Midbrain (tissue), 1 donor: ENCODE data around the gene HAO2.

Source experiments
- DNase-seq: peaks from one replicate; lab custom pipeline; 2025; lab: John Stamatoyannopoulos, UW

HAO2 gene

DNA sequence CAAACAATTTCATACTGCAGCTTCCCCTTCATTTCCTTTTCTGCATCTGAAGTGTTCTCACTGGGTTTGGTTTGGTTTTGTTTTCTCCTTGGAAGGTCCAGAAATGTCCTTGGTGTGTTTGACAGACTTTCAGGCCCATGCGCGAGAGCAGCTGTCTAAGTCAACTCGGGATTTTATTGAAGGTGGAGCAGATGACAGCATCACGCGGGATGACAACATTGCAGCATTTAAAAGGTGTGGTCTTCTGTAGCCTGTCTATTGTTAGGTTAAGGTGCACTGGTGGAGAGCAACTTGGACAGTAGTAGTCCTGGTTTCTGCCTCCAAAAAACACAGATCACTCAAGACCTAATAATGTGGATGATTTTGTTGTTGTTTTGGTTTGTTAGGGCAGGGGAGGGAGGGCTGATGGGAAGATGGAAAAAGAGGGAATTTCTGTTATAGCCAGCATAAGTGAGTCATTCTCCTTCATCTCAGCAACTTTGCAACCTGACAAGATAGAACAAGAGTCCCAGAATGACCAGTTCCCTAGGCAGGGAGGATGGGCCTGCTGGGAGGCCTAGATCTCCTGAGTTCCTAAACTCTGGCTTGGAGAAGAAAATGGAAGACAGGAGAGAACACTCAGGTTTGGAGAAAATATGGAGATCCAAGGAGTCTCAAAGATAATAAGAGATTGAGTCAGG, 12.5 kb downstream of the HAO2 start:
- DNase-seq = no peak

DNA sequence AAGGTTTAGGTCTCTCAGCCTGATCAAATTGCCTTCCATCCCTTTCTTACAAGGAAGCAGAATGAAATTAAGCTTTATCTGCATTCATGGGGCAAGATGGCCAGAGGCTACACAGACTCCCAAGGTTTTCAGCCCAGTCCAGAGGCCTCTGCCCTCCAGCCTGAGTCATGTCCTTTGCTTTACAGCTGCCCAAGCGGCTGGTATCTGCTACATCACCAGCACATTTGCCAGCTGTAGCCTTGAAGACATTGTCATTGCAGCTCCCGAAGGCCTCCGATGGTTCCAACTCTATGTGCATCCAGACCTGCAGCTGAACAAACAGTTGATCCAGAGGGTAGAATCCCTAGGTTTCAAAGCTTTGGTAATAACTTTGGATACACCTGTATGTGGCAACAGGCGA, 16.0 kb downstream of the HAO2 start:
- DNase-seq = no peak

DNA sequence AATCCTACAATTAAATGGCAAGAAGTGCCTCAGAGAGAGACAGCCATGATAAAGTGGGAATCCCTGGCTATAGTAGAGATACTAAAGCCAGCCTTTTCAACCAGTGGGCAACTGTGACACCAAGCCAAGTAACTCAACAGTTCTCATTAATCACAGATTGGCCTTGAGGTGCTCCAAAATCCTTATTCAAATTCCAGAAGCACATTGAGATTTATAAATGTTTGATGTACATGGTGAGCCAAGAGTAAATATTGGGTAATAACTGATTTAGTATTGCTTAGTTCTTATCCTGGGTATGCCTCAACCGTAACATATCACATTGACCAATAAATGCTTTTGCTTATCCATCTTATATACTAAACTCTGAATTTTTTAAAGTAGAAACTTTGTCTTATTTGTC, 17.1 kb downstream of the HAO2 start:
- no peak for DNase-seq

GRCh38 chr1:119387858-119388257, 19.3 kb downstream of the HAO2 start:
- no peak for DNase-seq

DNA sequence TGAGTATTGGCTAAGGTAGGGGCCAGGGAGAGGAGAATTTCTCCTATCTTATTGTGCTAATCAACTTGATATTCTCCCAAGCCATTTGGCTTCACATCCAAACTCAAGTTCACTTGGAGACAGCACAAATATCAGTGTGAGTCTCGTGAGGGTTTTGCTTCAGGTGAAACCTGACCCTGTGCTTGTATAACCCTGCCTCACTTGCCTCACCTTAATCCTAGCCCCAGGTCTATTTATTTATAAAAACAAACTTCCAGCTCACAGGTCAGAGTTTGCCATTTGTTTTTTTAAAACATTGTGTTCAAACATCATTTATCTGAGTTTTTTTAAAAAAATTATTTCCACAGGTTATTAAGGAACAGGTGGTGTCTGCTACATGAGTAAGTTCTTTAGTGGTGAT, 19.9 kb downstream of the HAO2 start:
- DNase-seq = no peak

DNA sequence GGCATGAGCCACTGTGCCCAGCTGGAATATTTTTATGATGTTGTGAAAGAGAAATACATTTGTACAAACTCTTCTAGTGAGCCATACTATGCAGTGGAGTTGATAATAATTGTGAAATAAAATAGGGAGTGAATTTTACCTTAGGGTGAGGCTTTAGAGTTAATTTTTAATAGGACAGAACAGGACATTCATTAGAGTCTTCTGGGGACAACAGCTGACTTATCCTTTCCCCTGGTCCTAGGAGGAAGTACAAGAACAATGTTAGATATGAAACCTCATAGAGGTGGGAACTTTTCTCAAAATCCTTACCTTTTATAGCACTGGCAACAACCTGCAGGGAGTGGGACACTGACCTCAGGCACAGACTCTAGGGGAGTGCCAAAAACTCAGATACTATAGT, 21.9 kb downstream of the HAO2 start:
- no peak for DNase-seq

DNA sequence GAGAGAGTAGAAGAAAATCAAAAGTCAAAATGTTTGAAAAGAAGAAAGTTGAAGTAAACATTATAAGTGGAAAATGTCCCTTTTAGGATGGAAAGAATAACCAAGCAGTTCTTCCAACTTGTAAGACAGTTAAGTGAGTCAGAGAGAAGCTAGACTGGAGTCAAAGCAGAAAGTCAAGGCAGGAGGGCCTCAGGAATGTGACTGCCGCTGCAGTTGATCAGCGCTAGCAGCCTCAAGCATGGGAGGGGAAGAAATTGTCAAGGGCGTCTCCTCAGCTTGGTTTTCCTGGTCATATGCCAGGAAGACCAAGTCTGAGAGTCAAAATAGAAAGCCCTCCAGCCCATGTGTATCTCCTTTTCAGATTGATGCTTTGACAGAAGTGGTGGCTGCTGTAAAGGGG, 23.2 kb downstream of the HAO2 start:
- DNase-seq = no peak

- DNase-seq = no peak
These were observed 25.5 kb downstream of the HAO2 start for GRCh38 chr1:119394085-119394484.

GRCh38 chr1:119396982-119397381, 28.4 kb downstream of the HAO2 start:
- DNase-seq = no peak

DNA sequence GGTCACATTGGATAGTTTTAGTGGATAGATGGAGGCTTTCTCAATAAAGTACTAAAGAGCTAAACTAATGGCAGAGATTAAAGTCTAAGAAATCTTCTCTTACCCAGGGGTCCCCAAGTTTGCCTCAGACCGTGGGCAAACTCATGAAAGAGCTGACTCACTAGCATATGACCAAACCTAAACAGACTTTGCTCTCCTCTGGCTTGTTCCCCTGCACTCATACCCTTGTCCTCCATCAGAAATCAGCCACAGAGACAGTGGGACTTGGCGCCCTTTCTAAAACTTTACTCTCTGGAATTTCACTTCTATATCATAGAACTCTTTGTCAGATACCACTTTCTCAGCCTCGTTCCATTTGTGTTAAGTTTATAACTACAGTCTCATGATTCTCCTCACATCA, 29.4 kb downstream of the HAO2 start:
- DNase-seq = no peak

DNA sequence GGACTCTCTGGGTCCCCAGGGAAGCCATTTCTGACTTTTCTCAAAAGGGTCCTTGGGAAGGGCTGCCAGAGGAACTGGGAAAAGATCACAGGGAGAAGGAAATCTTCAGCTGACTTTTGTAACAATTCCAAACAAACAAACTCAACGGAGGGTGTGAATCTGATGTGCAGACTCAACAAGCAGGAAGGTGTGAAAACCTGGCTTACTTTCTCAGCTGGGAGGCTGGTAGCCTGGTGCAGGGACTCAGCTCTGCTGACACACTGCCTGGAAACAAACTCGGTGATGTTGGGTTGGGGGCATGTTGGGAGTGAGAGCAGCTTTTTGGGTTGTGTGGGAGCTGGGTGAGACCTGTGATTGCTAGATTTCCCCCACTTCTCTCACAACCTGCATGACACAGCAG, 36.2 kb downstream of the HAO2 start:
- DNase-seq = no peak

DNA sequence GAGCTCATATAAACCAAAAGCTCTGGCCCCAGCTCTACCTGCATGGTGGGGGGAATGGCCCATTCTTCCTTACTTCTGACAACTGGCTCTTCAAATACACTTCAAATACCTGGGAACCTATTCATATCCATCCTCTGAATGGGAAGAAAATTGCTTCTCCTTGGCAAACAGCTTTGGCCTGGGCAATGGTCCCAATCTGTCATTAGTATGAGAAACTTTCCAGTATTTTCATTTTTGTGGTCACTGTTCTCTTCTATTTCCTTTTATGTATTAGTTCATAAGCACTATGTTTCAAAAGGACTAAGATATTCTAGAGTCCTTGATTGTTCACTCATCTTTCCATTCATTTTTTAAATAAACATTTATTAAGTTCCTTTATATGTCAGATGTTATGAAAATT, 41.1 kb downstream of the HAO2 start:
- no peak for DNase-seq

- no peak for DNase-seq
These were observed 42.4 kb downstream of the HAO2 start for GRCh38 chr1:119410961-119411360.

DNA sequence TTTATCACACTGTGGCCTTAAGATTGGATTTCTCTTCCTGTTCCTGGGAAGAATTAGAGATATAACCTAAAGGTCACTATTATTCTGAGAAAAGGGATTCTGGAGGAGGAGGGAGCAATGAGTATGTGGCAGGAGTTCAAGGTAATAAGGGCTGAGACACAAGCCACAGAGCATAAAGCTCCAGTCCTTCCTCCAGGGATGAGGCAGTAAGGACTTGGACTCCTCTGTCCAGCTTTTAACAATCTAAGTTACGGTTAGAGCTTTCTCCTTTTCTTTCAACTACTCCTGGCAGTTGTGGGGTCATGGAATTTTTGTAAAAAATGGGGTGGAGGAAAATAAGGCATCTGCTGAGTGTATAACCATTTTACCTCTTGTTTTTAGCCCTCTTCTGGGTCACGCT, 46.4 kb downstream of the HAO2 start, which contains the start of gene HSD3B2:
Gene HSD3B2 (plus strand): TSS at position 201 of the 400 bp plus-strand sequence. CDS start 270 bp downstream, outside the sequence.
- no peak for DNase-seq

DNA sequence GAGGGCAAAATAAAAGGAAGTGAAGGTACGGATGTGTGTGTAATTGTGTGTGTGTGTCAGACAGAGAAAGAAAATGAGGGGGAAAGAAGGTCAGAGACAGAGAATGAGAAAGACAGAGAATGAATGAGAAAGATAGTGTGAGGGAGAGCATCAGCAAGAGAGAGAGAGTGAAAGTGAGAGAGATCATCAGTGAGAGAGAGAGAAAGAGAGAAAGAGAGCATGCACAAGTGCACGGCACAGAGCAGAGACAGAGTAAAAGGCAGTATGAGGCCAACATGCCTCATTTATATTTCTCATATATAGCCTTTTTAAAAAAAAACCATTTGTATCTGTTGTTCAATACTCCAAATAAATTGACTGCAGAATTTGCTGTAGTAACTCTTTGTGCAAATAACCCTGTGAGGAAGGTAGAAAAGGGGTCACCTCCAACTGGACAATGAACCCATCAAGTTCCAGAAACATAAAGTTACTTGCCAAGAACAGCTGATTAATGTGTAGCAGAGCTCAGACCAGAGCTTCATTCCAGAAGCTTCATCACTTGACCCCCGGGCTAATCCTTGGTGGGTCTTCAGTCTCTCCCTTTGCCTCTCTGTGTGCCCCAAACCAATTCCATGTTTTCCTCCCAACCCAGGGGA, 47.5 kb downstream of the HAO2 start:
- DNase-seq = no peak

GRCh38 chr1:119419109-119419508, 50.5 kb downstream of the HAO2 start:
- no peak for DNase-seq

DNA sequence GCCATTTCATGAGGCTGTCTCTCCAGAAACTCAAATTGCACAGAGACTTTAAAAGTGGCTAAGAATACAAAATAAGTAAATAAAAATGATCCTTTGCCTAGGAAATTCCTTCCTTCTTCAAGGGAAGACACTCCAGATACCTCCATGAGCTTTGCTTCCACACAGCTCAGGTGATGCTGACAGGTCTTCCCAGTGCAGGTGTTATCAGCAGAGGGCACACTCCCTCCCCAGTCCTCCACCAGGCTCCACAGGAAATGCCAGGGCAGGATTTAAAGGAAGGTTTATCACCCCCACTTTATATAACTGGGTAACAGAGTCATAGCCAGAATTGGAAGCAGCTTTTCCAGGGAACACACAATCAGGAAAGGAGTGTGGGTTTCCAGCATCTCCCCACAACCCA, 52.1 kb downstream of the HAO2 start:
- DNase-seq = no peak

DNA sequence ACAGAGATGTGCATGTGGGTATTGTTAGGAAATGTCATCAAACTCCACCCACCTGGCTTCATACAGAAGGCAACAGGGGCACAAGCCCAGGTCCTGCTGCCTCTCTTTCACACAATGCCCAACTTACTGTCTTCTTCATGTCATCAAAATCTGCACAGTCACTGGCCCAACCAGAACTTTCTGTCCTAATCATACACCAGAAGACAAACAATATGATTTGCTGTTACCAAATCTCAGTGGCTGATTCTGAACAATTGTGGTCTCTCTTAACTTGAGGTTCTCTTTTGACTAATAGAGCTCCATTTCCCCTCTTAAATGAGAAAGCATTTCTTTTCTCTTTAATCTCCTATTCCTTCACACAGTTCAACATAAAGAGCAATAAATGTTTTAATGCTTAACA, 54.0 kb downstream of the HAO2 start:
- DNase-seq = no peak

- no peak for DNase-seq
These were observed 60.4 kb downstream of the HAO2 start for GRCh38 chr1:119428991-119429390.

DNA sequence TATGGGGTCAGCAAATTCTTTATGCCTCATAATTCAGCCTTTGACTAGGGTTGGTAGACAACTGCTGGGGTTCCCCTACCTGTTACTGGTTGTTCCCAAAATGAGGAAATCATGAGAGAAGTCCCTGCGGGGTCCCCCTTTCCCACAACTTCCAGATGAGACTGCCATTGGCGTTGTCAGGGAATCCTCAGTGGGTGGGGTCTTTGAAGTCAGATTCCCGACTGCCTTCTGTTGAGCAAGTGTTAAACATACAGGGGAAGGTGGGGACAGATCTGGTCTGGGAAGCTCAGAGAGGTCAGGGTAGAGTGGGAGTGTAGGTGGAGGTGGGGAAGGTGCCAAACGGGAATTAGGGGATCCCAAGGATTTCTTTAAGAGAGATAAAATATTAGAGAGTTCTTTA, 61.1 kb downstream of the HAO2 start:
- DNase-seq = no peak

DNA sequence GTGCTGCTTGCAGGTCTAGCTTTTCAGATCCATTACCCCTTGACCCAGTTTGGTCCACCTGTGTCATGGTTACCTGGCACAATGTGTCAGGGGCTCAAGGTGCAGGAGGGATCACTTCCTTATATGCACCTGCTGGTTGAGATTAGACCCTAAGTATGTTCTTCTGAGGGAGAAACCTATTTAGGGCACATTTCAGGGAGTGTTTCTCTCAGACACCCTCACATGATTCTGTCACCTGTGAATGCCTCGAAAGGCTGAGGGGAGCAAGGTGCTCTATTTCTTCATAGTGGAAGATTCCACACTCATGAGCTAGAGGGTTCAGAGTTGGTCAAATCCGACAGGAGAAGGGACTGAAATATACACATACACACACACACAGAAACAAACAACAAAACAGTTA, 61.9 kb downstream of the HAO2 start:
- no peak for DNase-seq

GRCh38 chr1:119431836-119432235, 63.3 kb downstream of the HAO2 start:
- no peak for DNase-seq

DNA sequence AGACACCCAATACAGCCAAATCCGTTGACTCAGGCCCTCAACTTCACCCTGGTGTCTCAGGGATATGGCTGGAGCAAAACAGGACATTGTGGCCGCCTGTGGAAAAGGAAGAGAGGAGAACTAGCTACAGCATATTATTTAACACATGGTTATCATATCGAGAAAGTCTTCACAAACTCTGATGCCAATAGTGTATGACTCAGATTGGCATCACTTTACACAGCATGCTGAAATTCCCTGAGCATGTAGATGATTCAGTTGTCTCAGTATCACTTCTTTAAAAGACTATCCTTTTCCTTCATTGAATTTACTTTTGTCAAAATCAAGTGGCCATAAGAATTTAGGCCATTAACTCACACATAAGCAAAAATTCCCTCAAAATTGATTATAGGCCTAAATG, 66.5 kb downstream of the HAO2 start:
- no peak for DNase-seq

GRCh38 chr1:119438761-119439160, 70.2 kb downstream of the HAO2 start:
- no peak for DNase-seq
